Ovary (tissue), 3 donors: ENCODE results near the gene SNX18.

Experiments
- EP300 ChIP-seq: sonication (generic); formaldehyde crosslinking; IDR thresholded peaks from one replicate; pipeline ENCODE4 v1.6.1; 2017; ENCODE audit warnings: antibody characterized with exemption
- POLR2A ChIP-seq: fragments of 450-650 bp; IDR thresholded peaks from one replicate; pipeline ENCODE4 v1.6.1; 2017; ENCODE audit warnings: antibody characterized with exemption, mild to moderate bottlenecking, moderate library complexity
- TF ChIP-seq, protein P1 (sequence below), 3 donors: fragments of 450-650 bp in 2 of 3; fragments of 200-600 bp in 1 of 3; IDR thresholded peaks; one replicate each; pipeline versions ENCODE4 v1.5.1 to v1.8.0; 2016 to 2022; ENCODE audit warnings: antibody characterized with exemption in 3 of 3, mild to moderate bottlenecking in 1 of 3
- donor health status: DM: no; HTN: no; CAD: no.

GRCh38 chr5:54518146-54518817 lies 723 bp downstream of the SNX18 start:
- no peak for TF ChIP-seq EP300
- no peak for TF ChIP-seq POLR2A
- TF ChIP-seq, protein P1, sequence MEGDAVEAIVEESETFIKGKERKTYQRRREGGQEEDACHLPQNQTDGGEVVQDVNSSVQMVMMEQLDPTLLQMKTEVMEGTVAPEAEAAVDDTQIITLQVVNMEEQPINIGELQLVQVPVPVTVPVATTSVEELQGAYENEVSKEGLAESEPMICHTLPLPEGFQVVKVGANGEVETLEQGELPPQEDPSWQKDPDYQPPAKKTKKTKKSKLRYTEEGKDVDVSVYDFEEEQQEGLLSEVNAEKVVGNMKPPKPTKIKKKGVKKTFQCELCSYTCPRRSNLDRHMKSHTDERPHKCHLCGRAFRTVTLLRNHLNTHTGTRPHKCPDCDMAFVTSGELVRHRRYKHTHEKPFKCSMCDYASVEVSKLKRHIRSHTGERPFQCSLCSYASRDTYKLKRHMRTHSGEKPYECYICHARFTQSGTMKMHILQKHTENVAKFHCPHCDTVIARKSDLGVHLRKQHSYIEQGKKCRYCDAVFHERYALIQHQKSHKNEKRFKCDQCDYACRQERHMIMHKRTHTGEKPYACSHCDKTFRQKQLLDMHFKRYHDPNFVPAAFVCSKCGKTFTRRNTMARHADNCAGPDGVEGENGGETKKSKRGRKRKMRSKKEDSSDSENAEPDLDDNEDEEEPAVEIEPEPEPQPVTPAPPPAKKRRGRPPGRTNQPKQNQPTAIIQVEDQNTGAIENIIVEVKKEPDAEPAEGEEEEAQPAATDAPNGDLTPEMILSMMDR (IDR thresholded peaks at IDR 0.05): no peak
